Hepatocyte (in vitro differentiated cells): ENCODE measurements around the gene MINDY3.

Source experiments
- EZH2phosphoT487 ChIP-seq: fragments of 200-600 bp; sonication (generic); IDR thresholded peaks from one replicate; pipeline ENCODE4 v1.6.1; 2018; ENCODE audit warnings: antibody characterized with exemption, mild to moderate bottlenecking, low read depth, moderate library complexity; ENCODE audit not compliant: unreplicated experiment, severe bottlenecking
- TF ChIP-seq, protein P1 (sequence below): fragments of 200-600 bp; sonication (generic); IDR thresholded peaks from 2 replicates; pipeline ENCODE4 v1.5.1; 2016; ENCODE audit warnings: antibody characterized with exemption, mild to moderate bottlenecking; ENCODE audit not compliant: poor library complexity

DNA sequence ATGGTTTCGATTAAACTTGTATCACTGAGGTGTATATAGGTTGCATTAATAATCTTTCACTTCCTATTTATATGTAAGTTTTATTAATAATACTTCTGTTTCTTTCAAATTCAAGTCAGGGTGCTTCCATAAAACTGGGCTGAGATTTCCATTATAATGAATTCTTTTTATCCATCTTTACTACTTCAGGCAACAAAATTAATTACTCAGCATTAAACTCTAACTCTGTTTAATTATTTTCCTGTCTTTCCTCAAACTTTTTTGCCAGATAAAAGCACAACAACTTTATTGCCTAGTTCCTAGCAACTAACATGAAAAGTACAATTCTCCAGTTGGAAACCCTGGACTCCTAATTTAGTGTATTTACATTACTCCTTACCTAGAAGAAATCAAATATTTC lies 3.0 kb upstream of the MINDY3 start:
- TF ChIP-seq, protein P1, sequence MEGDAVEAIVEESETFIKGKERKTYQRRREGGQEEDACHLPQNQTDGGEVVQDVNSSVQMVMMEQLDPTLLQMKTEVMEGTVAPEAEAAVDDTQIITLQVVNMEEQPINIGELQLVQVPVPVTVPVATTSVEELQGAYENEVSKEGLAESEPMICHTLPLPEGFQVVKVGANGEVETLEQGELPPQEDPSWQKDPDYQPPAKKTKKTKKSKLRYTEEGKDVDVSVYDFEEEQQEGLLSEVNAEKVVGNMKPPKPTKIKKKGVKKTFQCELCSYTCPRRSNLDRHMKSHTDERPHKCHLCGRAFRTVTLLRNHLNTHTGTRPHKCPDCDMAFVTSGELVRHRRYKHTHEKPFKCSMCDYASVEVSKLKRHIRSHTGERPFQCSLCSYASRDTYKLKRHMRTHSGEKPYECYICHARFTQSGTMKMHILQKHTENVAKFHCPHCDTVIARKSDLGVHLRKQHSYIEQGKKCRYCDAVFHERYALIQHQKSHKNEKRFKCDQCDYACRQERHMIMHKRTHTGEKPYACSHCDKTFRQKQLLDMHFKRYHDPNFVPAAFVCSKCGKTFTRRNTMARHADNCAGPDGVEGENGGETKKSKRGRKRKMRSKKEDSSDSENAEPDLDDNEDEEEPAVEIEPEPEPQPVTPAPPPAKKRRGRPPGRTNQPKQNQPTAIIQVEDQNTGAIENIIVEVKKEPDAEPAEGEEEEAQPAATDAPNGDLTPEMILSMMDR, result no peak
- TF ChIP-seq EZH2phosphoT487, result no peak
